Neural crest cell (in vitro differentiated cells): ENCODE results near the gene SPATS1. TPM values are rescaled to one million over a fixed set of nuclear protein-coding genes. Genes with fewer than 3 reads are reported as not detected.
A peak's percentile ranks its signal among the peaks of the same experiment; 100 is the strongest.

Experiments used
- DNase-seq: peaks from one replicate; pipeline ENCODE4 v3.0.0; 2021; ENCODE audit warnings: low read depth, mixed read lengths, low spot score
- H3K27ac Mint-ChIP-seq: one replicate; pipeline ENCODE4 v1.8.0; 2021; ENCODE audit warnings: mild to moderate bottlenecking, mixed read lengths; ENCODE audit not compliant: unreplicated experiment
- H3K27me3 Mint-ChIP-seq: 2 replicates; pipeline ENCODE4 v1.8.0; 2021; ENCODE audit warnings: low read depth, mild to moderate bottlenecking, mixed read lengths
- H3K36me3 Mint-ChIP-seq: 2 replicates; pipeline ENCODE4 v1.8.0; 2021; ENCODE audit warnings: low read depth, mild to moderate bottlenecking, mixed read lengths
- H3K4me1 Mint-ChIP-seq: 2 replicates; pipeline ENCODE4 v1.8.0; 2021; ENCODE audit warnings: mixed read lengths
- H3K4me3 Mint-ChIP-seq: one replicate; pipeline ENCODE4 v1.8.0; 2021; ENCODE audit warnings: mild to moderate bottlenecking, mixed read lengths
- H3K9me3 Mint-ChIP-seq: 2 replicates; pipeline ENCODE4 v1.8.0; 2021; ENCODE audit warnings: mixed read lengths
- CTCF ChIP-seq: fragments of 200-600 bp; sonication (generic); conservative IDR thresholded peaks from 2 replicates; pipeline ENCODE4 v1.5.0; 2021; ENCODE audit warnings: antibody characterized with exemption, mild to moderate bottlenecking
- total RNA-seq: library from RNA; stranded (reverse); gene quantifications from 2 replicates; pipeline ENCODE4 v1.2.1, GENCODE V29; 2021

The SPATS1 gene
- total RNA-seq, 1 donor from 2014 or later: not detected

DNA sequence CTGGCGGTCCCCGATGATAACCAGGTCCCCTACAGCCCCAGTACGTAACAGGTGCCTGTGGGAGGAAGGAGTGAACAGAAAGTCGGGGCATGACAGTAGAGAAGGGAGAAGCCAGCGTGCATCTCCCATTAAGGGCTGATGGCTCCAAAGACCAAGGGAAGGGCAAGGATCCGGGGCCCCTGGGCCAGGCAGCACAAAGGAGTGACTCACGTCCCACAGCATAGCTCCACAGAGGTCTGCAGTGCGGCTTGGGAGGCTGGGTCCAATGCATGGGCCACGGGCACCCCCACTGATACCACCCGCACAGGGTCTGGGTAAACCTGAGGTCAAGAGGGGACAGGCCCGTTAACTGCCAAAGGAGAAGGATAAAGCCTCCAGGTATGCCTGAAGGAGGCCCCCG, 39.6 kb upstream of the SPATS1 start:
- Mint-ChIP-seq H3K9me3 (no peaks in the 10 kb centered on the region), H3K4me1 (peaks cover 12% of the 10 kb centered on the region), H3K36me3 (peaks cover 14% of the 10 kb centered on the region), H3K27ac (no peak overlapping the region), H3K27me3 (peaks cover 16% of the 10 kb centered on the region), H3K4me3 (no peak overlapping the region)
- no peak for DNase-seq
- no peak for TF ChIP-seq CTCF

- peaks cover 16% of the 10 kb centered on the region for H3K36me3 Mint-ChIP-seq
- no peak overlapping the region for H3K27ac Mint-ChIP-seq
- H3K4me1 Mint-ChIP-seq: peaks cover 3% of the 10 kb centered on the region
- no peak for DNase-seq
- no peak overlapping the region for H3K4me3 Mint-ChIP-seq
- peaks cover 7% of the 10 kb centered on the region for H3K27me3 Mint-ChIP-seq
- TF ChIP-seq CTCF: no peak
- no peaks in the 10 kb centered on the region for H3K9me3 Mint-ChIP-seq
Observed at GRCh38 chr6:44303842-44304241, 38.6 kb upstream of the SPATS1 start.

DNA sequence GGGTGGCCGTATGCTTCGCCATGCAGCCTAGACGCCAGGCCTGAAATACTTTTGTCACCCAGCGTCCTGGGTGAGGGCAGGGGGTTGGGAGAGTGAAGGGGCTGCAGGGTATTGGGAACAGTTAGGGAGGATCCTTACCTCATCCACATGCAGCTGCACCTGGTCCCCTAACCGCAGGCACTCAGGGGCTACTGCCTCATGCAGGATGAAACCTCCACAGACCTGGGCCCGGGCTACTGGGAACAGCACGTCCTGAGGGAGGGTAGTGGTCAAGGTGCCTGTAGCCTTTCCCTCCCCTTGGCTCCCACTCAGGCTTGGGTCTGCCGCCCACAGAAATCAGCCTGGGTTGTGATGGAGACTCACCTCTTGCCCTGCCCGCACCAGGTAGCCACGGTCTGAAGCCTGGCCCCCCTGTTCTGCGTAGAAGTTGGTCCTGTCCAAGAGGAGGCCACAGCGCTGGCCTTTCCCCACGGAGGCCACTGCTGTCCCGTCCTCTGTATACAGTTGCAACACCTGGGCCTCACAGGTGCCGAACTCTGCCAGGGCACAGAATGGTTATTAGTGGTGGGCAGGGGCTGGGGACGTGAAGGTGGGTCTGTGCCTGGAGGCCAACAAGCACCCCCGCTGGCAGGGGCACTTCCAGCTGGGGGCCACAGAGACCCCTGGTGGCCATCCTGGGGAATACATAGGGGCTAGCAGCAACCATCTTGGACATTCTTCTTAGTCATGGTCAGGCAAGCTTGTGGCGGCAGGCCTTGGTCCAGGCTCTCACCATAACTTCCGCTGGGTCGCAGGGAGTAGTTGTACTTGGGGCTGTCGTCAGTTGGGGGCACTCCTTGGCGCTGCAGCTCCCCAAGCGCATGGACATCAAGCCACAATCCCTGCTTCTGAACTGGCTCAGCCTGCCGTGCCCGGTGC, 37.9 kb upstream of the SPATS1 start:
- peaks cover 17% of the 10 kb centered on the region for H3K36me3 Mint-ChIP-seq
- DNase-seq: peak; percentile 48
- H3K27ac Mint-ChIP-seq: no peak overlapping the region
- H3K4me1 Mint-ChIP-seq: no peaks in the 10 kb centered on the region
- H3K4me3 Mint-ChIP-seq: peak overlapping the region; percentile 61
- H3K9me3 Mint-ChIP-seq: no peaks in the 10 kb centered on the region
- peak; percentile 77 for TF ChIP-seq CTCF
- H3K27me3 Mint-ChIP-seq: no peaks in the 10 kb centered on the region

- Mint-ChIP-seq H3K27me3 (no peaks in the 10 kb centered on the region), H3K27ac (peak overlapping the region; percentile 75), H3K36me3 (peaks cover 21% of the 10 kb centered on the region), H3K9me3 (no peaks in the 10 kb centered on the region), H3K4me1 (no peaks in the 10 kb centered on the region), H3K4me3 (no peak overlapping the region)
- TF ChIP-seq CTCF: no peak
- DNase-seq: no peak
Observed at GRCh38 chr6:44305200-44305725, 37.2 kb upstream of the SPATS1 start.

- peaks cover 16% of the 10 kb centered on the region for H3K36me3 Mint-ChIP-seq
- no peak for DNase-seq
- no peaks in the 10 kb centered on the region for H3K9me3 Mint-ChIP-seq
- peaks cover 3% of the 10 kb centered on the region for H3K4me1 Mint-ChIP-seq
- H3K27ac Mint-ChIP-seq: no peak overlapping the region
- no peak for TF ChIP-seq CTCF
- no peak overlapping the region for H3K4me3 Mint-ChIP-seq
- no peaks in the 10 kb centered on the region for H3K27me3 Mint-ChIP-seq
Observed at GRCh38 chr6:44306710-44307109, 35.7 kb upstream of the SPATS1 start.
